ENCODE results near the gene TBC1D3H.
"Not testable (repeated sequence)": the region's sequence is repeated elsewhere in the genome, so short reads cannot be mapped to it uniquely, and the experiment has no call there.

Gene TBC1D3H

GRCh38 chr17:36388385-36389245, at the start of gene TBC1D3H:
TBC1D3H (minus strand) TSS chr17:36388435; CDS start chr17:36386895, 1,540 bp downstream.
- not testable (repeated sequence) for DNase-seq

- DNase-seq = not testable (repeated sequence)
Observed at GRCh38 chr17:36428891-36429290, 40.7 kb upstream of the TBC1D3H start.

- not testable (repeated sequence) for DNase-seq
Observed at GRCh38 chr17:36415180-36415941, 27.1 kb upstream of the TBC1D3H start.

- DNase-seq = not testable (repeated sequence)
Observed at GRCh38 chr17:36390943-36391645, 2.9 kb upstream of the TBC1D3H start.

GRCh38 chr17:36375938-36376337, 12.3 kb downstream of the TBC1D3H start:
- not testable (repeated sequence) for DNase-seq

GRCh38 chr17:36362496-36362895, 25.7 kb downstream of the TBC1D3H start:
- DNase-seq = not testable (repeated sequence)
